ENCODE results near the gene LPIN3.
A peak's percentile ranks its signal among the peaks of the same experiment; 100 is the strongest.
"Not testable (repeated sequence)": the region's sequence is repeated elsewhere in the genome, so short reads cannot be mapped to it uniquely, and the experiment has no call there.

LPIN3 gene, protein sequence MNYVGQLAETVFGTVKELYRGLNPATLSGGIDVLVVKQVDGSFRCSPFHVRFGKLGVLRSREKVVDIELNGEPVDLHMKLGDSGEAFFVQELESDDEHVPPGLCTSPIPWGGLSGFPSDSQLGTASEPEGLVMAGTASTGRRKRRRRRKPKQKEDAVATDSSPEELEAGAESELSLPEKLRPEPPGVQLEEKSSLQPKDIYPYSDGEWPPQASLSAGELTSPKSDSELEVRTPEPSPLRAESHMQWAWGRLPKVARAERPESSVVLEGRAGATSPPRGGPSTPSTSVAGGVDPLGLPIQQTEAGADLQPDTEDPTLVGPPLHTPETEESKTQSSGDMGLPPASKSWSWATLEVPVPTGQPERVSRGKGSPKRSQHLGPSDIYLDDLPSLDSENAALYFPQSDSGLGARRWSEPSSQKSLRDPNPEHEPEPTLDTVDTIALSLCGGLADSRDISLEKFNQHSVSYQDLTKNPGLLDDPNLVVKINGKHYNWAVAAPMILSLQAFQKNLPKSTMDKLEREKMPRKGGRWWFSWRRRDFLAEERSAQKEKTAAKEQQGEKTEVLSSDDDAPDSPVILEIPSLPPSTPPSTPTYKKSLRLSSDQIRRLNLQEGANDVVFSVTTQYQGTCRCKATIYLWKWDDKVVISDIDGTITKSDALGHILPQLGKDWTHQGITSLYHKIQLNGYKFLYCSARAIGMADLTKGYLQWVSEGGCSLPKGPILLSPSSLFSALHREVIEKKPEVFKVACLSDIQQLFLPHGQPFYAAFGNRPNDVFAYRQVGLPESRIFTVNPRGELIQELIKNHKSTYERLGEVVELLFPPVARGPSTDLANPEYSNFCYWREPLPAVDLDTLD

DNA sequence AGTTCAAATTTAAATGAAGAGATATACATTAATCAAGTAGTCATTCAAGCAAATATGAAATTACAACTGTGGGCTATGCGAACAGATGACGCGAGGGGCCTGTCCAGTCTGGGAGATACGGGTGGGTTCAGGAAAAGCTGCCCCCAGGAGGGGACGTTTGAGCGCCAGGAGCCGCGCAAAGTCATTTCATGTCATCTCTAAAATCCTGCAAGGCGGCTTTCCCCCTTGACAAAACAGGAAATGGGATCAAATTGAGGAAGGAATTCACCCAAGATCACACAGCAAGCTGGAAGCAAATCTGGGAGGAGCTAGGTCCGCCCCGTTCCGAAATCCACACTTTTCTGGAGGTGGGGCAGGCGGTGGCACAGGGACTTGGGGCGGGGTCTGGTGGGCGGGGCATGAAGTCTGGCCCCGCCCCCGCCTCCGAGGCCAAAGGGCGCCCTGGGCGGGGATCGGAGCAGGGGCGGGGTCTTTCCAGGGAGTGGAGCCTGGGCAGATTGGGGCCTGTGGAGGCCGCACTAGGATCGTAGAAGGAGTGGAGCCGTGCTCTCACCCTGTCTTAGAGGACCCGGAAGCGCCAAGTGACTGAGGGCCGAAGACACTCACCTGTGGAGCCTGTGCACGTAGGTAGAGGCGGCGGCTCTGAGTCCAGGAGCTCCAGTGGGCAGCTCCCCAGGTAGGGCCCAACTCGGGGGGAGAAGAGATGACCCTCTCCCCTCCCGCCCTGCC is at the start of gene LPIN3:
Gene LPIN3 (plus strand): TSS at position 495 of the 729 bp plus-strand sequence. CDS start 4,983 bp downstream, outside the sequence.
- peak in 1 of 2 donors; percentile 11 for DNase-seq (ENCODE audit: extremely low read depth in 1 of 2, low read depth in 1 of 2)

DNA sequence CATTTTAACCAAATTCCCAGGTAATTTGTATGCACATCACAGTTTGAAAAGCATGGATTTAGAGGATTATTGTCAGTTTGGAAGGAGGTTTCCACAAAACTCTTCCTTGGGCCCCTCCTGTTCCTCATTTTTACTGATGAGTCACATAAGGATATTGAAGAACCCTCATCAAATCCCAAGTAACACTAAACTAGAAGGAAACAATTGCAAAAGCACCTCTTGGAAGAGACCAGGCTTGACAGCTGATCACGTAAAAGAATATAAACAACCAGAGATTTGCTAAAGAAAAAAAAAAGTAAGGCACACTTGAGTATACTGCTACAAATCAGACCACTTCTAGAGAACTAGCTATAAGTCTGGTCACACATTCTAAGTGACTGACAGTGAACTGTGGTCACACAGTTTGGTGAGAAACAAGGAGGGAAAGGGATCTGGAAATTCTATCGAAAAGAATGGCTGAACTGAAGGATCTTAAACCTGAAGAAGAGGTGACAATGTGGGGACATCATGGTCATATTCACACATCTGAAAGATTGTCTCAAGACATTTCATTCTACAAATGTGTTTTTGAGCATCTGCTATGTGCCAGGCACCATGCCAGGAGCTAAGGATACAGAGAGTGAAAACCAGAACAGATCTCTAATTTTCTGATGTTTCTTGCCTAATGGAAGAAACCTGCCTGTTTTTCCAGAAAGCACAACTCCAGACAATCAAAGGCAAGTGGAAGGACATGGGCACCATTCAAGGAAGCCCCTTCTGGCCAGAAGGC is 47.2 kb upstream of the LPIN3 start:
- DNase-seq (ENCODE audit: extremely low read depth in 1 of 2, low read depth in 1 of 2), result no peak

DNA sequence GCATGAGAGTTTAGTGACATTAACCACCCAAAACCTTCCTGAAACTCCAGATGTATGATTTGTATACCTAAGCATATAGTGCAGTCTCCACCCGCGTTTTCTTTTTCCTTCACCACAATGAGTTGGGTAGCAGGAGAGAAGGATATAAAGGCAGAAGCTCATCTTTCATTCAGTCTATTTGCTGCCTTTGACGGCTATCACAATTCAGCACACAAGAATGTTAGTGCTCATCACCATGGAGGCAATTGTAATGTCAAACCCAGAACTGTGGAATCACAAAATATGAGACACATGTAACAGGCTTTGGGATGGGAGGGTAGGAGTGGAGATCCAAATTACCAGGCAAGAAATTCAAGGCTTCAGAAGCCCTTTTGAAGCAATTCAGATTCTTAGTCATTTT is 40.7 kb upstream of the LPIN3 start:
- no peak for DNase-seq (ENCODE audit: extremely low read depth in 1 of 2, low read depth in 1 of 2)

DNA sequence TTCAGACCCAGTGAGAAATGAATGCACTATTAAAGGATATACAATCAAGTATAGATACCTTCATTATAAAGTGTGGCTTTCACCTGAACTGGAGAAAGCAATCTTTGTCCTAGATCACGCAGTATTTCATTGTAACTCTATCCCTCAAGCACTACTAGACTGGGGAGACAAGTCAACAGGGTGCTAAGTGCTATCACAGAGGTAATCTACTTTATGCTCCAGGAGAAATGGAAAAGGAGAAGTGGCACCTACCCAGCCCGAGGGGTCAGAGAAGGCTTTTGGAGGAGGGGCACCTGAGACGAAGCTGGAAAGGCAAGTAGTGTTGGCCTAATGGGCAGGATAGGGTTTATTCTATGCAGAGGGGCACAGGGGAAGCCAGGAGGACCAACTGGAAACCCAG is 40.2 kb upstream of the LPIN3 start:
- no peak for DNase-seq (ENCODE audit: extremely low read depth in 1 of 2, low read depth in 1 of 2)

DNA sequence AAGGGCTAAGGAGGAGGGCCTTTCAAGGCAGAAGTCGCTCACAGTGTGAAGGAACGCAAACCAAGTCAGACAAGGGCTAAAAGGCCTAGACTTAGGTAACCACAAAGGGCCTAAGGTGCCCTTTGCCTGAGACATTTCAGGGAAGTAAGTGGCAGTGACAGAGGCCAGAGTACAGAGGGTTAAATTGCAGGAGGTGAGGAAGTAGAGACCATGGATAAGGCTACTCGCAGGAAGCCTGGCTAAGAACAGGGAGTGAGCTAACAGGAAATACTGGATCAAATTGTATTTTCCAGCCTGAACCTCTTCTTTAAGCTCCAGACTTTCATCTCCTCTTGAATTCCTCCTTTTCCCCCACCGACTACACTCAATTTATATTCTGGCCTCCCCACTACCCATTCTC is 39.7 kb upstream of the LPIN3 start:
- DNase-seq (ENCODE audit: extremely low read depth in 1 of 2, low read depth in 1 of 2), result no peak

DNA sequence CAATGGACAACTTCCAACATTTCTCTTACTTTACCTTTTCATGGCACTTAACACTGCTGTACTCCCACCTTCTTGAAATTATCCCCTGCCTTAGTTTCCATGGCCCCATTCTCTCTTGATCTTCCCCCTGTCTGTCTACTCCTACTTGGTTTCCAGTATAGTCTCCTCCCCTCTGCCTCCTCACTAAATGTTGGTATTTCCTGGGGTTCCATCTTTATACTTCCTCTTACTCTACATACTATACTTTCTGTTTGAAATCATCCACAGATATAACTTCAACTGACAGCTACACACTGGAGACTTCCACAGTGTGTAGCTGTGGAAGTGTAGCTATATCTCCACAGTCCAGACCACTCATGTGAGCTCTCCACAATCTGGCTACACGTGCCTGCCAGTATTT is 36.6 kb upstream of the LPIN3 start:
- no peak for DNase-seq (ENCODE audit: extremely low read depth in 1 of 2, low read depth in 1 of 2)

DNA sequence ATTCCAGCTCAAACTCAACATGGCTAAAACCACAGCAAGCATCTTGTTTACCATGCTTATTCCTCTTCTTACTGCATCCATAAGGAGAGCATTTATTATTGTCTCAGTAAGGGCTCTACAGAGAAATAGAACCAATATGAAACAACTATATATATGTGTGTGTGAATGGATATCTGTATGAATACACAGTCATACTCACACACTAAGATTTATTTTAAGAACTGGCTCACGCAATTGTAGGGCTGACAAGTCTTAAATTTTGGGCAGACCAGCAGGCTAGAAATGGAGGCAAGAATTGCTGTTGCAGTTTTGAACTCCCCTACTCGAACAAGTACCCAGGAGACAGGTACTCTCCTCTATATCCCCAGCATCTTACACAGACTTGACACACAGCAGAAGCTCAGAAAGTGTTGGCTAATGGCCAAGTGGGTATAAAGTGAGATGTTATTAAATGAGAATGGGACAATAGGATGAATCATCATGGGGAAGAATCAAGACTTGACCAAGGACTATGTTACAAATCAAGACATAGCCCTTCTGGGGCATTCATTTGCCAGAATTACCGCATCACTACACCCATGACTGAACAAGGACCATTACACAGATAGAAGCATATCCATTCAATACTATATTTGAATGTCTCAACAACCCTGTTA is 36.1 kb upstream of the LPIN3 start:
- DNase-seq (ENCODE audit: extremely low read depth in 1 of 2, low read depth in 1 of 2), result no peak

DNA sequence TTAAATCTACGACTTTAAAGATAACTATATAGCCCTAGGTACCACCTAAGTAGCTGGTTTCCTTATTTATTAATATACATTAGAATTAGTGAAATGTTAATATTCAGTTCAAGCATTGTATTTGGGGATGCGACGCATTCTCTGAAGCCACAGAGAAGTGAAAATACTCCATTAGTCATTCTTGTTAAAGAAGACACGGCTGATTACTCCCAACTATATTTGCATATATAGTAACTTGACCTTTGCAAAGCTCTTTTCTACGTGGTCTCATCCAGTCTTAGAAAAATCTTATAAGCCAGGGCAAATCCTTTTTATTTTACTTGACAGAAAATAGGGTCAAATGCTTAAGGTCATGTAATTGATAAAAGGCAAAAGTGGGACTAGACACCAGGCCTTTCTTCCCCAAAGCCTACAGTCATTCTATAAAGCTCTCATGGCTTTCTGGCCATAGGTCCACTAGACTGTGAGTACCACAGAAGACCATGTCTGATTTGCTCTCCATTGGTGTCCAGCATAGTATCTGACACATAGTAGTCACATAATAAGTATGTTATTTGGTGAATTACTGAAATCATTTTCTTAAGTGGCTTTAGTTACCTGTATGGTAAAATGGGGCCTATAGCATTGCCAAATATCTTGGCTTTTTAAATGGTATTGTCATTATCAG is 34.4 kb upstream of the LPIN3 start:
- no peak for DNase-seq (ENCODE audit: extremely low read depth in 1 of 2, low read depth in 1 of 2)

DNA sequence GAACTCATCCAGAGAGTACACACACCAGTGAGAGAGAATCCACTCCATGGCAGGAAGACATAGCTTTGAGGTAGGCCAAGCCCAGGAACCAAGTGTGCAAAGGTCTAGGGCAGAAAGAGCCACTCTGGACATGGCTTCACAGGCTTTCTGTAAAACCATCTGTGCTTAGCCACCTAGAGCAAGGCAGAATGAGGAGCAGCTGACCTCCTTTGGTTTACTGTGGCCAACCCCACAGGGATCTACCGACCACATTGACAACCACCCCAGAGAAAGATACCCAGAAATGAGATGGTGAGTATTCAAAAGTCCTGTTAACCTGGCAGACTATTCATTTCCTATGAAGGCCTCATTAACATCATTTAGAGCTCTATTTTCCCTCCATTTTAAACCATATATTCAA is 33.6 kb upstream of the LPIN3 start:
- DNase-seq (ENCODE audit: extremely low read depth in 1 of 2, low read depth in 1 of 2), result no peak

DNA sequence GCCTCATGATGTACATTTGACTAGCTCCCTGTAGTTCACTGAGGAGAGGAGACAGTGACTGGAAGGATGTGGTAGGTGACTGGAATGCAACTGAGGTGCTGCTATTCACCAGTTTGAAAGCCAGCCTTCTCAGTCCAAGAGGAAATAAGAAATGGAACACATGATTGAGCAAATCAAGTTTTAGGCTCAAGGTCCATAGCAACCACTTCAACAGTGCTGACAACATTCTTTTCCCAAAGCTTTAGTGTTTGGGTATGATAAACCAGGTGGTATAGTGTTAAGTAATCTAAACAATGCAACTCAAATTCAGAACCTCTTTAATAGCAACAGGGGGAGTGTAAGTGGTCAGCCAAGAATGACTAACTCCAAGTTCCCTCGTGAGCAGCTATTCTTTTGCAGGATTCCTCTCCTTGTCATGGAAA is 32.3 kb upstream of the LPIN3 start:
- DNase-seq (ENCODE audit: extremely low read depth in 1 of 2, low read depth in 1 of 2), result no peak

DNA sequence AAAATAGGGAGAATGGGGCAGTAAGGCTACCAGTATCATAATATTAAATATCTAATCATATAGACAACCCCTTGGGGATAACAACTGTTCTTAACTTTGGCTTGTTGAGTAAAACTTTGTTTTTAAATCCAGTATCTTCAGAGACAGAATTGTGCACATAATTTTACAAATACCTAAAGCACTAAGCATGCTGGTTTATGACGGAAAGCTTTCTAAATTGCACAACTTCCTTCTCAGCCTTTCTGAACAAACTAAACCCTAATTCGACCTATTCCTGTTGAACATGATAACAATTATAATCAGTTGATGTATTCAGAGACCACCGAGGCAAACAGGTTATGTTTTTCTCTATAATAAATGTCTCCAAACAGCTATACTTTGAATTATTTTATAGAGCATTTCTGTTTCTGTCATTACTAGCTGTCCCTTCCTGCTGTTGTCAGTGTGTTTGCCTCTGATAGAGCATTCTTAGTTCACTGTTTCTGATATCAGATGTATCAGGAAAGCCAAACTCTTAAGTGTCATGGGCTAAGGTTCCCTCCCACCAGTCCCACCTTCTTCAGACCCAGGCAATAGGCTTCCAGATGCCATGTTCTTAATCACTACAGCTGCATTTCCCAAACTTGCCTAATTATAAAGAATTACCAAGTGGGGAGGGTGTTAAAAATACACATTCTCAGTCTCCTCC is 31.8 kb upstream of the LPIN3 start:
- no peak for DNase-seq (ENCODE audit: extremely low read depth in 1 of 2, low read depth in 1 of 2)

DNA sequence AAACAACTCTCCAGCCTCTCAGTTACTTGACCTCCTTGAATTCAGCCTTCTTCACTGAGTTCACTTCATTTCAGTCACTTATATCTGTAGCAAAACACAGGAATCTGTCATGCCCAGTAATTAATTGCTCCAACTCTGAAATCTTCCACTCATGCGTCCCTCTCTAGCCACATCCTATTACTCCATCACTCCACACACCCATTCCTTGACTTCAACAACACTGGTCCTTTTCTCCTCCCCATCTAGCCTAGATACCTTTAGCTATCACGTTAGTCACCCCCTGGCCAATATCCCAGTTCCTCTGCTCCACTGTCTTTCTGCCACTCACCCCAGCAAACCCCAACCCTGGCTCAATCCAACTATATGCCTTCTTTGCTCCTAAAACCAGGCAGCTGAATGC is 30.8 kb upstream of the LPIN3 start:
- DNase-seq (ENCODE audit: extremely low read depth in 1 of 2, low read depth in 1 of 2), result no peak

DNA sequence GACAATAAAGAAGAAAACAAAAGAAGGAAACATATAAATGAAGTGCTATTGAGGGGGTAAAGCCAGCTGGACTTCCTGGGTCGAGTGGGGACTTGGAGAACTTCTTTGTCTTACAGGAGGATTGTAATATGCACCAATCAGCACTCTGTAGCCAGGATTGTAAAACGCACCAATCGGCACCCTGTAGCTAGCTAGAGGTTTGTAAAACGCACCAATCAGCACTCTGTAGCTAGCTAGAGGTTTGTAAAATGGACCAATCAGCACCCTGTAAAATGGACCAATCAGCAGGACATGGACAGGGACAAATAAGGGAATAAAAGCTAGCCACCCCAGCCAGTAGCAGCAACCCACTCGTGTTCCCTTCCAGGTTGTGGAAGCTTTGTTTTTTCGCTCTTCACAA is 28.6 kb upstream of the LPIN3 start:
- not testable (repeated sequence) for DNase-seq (ENCODE audit: extremely low read depth in 1 of 2, low read depth in 1 of 2)

DNA sequence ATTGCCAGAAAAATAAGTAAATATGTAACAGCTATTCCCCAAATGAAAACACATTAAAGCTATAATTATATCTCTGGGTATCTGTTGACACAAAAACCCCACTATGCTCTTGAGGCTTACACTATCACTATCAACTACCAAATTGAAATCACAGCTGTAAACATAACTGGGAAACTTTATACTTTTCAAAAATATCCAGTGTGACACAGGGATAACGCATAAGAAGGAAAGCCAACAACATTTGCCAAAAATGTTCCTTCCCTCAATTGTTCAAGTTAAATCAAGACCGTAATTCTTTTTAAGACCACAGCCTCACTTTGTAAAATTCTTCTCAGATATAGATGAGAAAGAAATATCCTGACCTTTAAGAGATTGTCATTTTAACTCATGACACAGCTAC is 26.2 kb upstream of the LPIN3 start:
- DNase-seq (ENCODE audit: extremely low read depth in 1 of 2, low read depth in 1 of 2), result no peak

DNA sequence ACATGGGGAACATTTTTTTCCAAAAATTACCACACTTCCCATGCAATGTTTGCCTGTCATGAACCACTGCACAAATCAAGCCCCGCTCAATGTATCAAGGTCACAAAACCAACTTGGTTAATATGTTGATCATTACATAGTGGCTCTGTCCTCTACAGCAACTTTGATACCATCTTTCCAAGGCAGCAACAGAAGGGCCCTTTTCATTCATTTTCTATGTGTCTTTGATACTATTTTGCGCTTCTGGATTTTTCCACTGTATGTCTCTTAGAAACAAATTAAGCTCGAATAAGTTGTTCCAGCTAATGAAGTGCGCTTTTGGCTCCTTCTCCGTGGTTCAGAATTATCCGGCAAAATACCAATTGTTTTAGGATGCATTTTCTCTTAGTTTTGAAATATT is 24.6 kb upstream of the LPIN3 start:
- DNase-seq (ENCODE audit: extremely low read depth in 1 of 2, low read depth in 1 of 2), result no peak

DNA sequence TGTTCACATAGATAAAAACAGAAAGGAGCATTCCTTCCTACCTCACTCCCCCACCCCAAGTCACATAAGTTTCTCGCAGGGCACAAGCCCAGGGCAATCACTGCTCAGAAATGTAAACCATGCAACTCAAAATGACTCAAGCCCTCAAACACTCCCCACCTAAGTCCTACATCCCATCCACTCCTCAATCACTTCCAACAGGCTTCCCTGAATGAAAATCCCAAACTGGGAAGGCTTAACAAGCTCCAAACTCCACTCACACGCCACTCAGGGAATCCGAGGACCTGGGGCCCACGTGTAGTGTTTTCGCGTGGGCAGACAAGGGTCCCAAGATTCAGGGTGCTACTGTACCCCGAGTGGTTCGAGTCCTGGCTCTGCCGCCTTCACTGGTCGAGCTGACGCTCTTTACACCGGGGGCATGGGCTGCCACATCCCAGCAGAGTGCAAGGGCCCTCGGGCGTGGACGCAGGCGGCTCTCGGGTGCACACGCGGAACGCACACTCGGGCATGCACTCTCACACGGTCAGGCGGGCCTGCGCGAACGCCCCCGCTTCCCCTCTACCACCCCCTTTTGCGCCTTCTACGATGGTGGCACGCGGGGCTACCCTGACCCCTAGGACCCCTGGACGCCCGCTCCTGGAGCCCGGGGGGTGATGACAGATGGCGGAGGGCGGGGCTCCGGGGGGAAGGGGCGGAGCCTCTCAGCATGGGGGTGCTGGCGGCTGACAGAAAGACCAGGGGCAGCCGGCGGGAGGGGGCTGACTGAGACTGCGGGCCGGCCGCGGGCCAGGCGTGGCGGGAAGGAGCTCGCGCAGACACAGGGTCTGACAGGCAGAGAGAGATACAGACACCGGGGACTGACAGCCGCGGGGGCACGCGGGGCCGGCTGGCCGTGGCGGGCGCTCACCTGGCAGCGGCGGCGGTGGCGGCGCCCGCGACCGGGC is 23.7 kb upstream of the LPIN3 start:
- peak; percentile 43 to 66 for DNase-seq (ENCODE audit: extremely low read depth in 1 of 2, low read depth in 1 of 2)

DNA sequence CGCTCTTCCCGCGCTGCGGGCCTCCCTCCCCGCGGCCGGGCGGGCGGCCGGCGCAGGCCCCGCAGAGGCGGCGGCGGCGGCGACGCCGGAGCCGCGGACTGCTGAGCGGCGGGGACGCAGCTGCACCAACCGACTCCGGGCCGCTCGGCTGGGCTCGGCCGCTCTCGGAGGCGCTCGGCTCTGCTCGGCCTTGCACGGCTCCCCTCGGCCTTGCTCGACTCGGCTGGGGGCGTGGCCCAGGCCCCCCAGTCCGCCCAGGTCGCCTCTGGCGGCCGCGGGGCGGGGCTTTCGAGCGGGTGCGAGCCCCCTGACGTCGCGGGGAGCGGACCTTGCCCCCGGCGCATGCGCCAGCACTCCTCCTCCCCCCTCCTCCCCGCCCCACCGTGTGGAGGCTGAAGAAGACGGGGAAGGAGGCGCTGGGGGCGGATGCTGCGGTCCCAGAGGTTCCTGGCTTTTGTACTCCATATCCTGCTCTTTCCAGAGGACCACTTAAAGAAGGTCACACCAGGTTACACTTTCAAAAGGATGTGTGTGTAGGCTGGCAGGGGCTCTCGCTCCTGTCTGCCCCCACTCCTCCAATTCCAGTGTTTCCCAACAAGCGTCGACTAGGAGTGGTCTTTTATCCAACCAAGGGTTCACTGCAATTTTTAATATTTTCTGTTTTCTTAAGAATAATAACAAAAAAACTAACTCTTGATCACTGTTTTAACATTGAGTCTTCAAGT is 22.9 kb upstream of the LPIN3 start, which contains the start of gene ZHX3:
Gene ZHX3 (minus strand): TSS at position 186 of the 725 bp plus-strand sequence. CDS start 112,815 bp downstream, outside the sequence.
- DNase-seq (ENCODE audit: extremely low read depth in 1 of 2, low read depth in 1 of 2), result peak; percentile 83 to 97
